ENCODE measurements around the gene SCN5A.

Gene SCN5A

GRCh38 chr3:38541806-38542205 is 107.7 kb downstream of the SCN5A start:
- DNase-seq (ENCODE audit: low spot score), result no peak

- no peak for DNase-seq (ENCODE audit: low spot score)
These were observed 110.6 kb downstream of the SCN5A start for GRCh38 chr3:38538773-38539353.

DNA sequence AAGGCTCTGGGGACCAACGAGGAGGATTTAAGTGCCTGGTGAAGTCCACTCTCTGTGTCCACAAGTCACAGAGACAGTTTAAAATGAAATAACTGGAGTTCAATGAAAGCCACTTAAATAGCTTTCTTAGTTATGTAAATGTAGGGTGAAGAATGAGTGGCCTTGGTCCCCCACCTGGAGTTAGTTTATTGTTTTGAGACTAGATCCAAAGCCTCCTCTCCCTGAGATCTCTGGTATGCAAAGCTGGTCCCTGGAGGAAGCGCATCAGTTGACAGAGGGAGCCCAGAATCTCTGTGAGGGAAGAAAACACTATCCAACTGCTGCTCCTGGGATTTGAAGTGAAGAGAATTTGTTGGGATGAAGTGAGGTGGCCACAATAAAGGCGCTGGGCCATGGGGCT is 112.8 kb downstream of the SCN5A start:
- DNase-seq (ENCODE audit: low spot score), result no peak

GRCh38 chr3:38534604-38535003 is 114.9 kb downstream of the SCN5A start:
- DNase-seq (ENCODE audit: low spot score), result no peak

DNA sequence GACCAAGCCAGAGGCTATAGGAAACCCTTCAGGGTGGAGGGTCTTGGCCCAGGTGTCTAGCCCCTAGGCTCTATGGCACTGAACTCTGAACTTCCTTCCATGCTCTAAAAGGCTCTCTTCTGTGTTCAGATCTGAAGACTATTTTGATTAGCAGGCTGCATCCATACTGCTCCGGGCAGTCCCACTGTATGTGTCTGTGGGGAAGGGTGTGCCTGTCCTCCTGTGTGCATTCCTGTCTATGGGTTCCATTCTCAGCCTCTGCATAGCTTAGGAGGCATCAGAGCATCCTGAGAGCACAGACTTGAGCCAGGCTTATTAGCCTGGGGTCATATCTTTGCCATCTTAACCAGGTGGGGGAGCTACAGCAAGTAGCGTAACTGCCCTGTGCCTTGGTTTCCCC is 115.3 kb downstream of the SCN5A start:
- no peak for DNase-seq (ENCODE audit: low spot score)

DNA sequence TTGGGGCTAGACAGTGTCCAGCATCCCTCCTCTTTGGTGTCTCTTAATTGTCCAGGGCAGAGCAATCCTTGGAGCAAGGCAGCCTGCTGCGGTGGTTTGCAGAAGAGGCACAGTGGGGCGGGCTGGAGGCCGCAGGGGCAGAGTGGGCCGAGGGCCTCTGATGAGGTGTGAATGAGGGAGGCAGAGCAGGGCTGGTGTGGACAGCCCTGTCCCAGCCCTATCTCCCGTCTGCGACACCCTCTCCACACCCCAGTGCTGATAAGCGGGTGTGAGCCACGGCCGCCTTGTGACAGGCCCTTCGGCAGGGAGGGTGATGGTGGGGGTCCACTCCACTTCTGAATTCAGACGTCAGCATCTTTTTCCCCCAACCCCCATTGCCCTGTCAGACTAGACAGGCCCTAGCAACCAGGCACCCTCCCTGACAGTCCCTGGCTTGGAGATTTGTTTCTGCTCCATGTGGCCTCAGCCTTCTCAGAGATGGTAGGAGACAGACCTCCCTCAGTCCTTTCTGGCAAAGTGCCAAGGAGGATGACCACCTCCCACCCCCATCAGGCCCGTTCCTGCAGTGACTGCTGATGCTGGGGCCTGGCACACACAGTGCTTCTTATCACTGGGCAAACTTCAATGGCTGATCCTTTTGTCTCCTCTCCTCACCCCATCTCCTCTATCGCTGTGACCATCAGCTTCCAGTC is 116.1 kb downstream of the SCN5A start:
- no peak for DNase-seq (ENCODE audit: low spot score)

GRCh38 chr3:38532529-38532928 is 117.0 kb downstream of the SCN5A start:
- DNase-seq (ENCODE audit: low spot score), result no peak

DNA sequence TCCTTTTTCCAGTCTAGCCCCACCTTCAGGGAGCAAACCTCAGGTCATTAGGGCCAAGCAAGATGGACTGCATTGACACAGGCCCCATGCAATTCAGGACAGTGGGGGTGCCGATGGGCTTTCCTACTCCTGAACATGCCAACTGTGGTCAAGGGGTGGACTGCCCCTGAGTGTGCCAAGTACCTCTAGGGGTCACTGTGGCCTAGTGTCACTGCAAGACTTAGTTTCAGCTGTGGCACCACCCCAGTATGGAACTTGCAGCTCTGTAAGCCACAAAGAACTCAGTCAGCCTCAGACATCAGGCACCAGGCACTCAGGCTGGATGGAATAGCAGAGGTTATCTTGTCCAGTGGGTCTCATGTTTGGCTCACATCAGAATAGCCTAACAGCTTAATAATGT is 121.0 kb downstream of the SCN5A start:
- no peak for DNase-seq (ENCODE audit: low spot score)

DNA sequence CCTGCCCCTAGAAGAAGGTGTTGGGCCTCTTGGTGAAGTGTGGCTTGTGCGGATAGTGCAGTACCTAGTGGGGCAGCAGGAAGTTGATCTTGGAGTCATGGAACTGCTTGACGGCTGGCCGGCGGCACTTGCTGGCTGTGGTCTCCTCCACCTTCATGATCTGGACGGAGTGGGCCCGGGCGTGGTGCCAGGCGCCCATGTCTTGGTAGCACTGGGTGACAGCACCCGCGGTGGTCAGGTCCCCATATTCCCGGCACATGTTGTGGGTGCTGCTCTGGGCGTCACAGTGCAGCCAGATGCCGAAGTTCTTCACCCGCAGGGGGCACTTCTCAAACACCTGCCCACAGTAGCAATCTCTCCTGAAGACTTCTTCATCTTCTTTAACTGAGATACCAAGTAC is 122.7 kb downstream of the SCN5A start:
- DNase-seq (ENCODE audit: low spot score), result no peak

DNA sequence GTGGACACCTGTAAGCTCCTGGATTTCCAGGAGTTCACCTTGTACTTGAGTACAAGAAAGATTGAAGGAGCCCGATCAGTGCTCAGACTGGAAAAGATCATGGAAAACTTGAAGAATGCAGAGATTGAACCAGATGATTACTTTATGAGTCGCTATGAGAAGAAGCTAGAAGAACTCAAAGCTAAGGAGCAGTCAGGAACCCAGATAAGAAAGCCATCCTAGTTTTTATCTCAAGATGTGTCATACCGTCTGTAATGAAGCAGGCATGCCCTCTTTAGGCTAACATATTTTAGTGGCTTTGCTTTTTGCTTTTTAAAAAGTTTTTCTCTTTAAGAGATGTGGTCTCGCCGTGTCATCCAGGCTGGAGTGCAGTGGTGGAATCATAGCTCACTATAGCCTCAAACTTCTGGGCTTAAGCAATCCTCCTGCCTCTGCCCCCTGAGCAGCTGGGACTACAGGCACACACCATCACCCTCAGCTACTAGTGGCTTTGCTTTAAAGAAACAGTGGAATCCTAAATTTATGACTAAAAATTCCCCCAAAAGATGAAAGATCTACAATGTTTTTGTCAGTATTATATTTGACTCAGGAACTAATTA is 125.2 kb downstream of the SCN5A start:
- DNase-seq (ENCODE audit: low spot score), result no peak

GRCh38 chr3:38522002-38522401 is 127.5 kb downstream of the SCN5A start:
- no peak for DNase-seq (ENCODE audit: low spot score)

DNA sequence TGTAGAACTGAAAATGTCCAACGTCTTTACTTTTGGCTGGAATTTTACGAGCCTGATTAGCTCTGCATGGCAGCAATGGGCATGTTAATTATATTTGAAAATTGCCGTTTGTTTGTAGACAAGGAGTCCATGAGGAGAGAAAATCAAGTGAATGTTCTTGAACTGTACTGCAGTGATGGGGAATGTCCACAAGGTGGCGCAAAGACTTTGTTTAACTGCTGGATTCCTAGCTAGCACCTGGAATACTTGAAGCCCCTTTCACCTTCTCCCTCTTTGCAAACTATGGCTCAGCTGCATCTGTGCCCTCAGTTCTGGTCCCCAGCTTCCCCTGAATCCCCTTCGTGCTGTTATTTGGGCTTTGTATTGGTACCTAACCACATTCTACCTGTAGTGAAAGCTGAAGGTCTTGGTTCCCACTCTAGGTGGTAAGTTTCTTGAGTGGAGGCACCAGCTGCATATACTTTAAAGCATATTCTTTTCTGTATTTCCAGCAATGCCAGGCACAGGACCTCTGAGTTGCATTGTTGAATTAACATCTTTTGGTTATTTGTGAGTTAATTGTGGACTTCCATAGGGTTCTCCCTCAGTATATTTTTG is 128.0 kb downstream of the SCN5A start:
- DNase-seq (ENCODE audit: low spot score), result peak; percentile 58

GRCh38 chr3:38519651-38520050 is 129.8 kb downstream of the SCN5A start:
- no peak for DNase-seq (ENCODE audit: low spot score)

- DNase-seq (ENCODE audit: low spot score), result no peak
These were observed 130.5 kb downstream of the SCN5A start for GRCh38 chr3:38519000-38519399.

DNA sequence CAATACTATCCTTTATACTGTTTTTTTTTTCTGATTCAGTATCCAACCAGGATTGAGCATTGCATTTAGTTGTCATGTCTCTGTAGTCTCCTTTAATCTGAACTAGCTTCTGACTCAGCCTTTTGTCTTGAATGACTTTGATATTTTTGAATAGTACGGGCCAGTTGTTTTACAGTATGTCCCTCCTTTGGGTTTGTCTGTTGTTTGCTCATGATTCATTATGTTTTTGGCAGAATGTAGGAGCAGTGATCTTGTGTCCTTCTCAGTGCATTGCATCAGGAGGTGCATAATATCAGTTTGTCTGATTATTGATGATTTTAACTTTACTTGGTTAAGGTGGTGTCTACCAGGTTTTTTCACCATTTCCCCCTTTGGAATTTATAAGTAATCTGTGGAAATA is 132.8 kb downstream of the SCN5A start:
- DNase-seq (ENCODE audit: low spot score), result no peak

DNA sequence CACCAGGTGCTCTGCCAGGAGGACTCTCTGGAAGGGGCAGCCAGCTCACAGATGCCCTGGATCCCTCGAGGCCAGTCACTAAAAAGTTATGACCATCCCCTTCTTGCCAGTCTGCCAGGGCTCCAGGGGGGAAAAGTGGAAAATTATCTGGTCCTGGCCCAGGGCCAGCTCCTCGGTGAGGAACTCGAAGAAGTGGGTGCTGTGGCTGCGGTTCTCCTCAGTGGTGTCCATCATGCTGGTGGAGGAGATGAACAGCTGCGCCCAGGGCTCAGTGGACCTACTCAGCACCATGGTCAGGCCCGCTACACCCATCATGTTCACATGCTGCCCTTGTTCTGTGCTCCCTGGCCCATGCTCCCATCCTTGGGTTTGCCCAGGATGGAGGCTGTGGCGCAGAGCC is 134.1 kb downstream of the SCN5A start:
- no peak for DNase-seq (ENCODE audit: low spot score)

DNA sequence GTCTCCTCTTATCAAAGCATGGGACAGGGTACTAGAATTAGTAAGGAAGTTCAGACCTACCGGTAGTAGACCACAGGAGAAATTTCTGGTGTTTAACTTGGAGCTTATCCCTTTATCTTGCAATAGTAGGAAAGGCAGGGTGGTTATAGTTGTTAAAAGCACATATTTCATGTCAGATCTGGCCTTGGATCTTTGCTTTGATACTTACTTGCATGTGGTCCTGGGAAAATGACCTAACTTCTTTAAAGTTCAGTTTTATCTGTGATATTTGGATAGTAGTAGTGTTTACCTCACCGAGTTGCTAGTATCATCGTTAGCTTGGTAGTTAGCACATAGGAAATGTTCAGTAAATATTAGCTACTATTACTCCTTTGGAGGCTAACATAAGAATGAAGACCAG is 137.9 kb downstream of the SCN5A start:
- no peak for DNase-seq (ENCODE audit: low spot score)

DNA sequence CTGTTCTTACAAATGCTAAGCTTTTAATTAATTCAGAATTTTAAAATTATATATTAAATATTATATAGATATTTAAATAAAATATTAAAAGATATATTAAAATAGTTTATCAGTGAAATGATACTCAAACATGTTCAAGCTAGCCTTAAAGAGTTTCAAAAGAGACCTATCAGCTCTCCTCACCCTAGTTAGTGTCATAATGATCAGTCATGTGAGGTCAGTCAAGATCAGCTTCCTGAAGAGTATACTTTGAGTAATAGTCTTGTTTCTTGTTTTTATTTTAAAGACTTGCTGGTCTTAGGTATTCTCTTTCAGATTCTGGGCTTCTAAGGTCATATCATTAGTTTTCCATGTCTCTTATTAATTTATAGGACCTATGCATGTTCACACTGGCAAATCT is 138.9 kb downstream of the SCN5A start:
- DNase-seq (ENCODE audit: low spot score), result no peak

GRCh38 chr3:38509732-38510131 is 139.8 kb downstream of the SCN5A start:
- DNase-seq (ENCODE audit: low spot score), result no peak

GRCh38 chr3:38507120-38507519 is 142.4 kb downstream of the SCN5A start:
- DNase-seq (ENCODE audit: low spot score), result no peak

DNA sequence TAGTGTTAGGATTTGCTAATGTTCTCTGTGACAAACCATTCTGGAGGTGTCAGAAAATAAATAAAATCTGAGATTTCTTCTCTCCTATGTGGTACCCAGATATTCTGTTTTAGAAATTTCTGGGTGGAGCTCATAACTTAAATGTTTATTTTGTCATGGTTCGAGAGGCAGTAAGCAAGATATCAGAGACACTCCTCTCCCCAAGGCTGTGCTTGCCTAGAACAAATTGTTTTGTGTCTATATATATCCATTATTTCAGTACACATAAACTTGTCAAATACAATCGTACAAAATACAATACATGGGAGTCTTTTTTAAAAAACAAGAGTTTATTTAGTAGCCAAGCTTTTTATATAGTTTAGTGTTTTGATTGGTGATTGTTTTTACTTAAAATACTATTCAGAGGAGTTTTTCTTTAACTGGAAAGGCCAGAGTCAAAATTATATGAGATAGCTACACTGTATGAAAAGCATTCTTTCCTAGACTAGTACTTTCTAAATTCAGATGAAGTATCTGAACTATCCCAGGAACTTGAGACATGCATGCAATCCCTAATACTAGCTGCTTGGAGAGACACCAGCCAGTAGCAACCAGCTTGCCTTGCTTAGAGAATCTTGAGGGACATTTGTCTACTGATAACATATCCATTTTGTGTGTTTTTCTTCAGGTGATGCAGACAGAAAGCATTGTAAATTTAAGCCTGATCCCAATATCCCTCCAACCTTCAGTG is 148.6 kb downstream of the SCN5A start:
- no peak for DNase-seq (ENCODE audit: low spot score)
